ENCODE data around the gene NCAPG2.
"Not testable (repeated sequence)": the region's sequence is repeated elsewhere in the genome, so short reads cannot be mapped to it uniquely, and the experiment has no call there.

Gene NCAPG2

DNA sequence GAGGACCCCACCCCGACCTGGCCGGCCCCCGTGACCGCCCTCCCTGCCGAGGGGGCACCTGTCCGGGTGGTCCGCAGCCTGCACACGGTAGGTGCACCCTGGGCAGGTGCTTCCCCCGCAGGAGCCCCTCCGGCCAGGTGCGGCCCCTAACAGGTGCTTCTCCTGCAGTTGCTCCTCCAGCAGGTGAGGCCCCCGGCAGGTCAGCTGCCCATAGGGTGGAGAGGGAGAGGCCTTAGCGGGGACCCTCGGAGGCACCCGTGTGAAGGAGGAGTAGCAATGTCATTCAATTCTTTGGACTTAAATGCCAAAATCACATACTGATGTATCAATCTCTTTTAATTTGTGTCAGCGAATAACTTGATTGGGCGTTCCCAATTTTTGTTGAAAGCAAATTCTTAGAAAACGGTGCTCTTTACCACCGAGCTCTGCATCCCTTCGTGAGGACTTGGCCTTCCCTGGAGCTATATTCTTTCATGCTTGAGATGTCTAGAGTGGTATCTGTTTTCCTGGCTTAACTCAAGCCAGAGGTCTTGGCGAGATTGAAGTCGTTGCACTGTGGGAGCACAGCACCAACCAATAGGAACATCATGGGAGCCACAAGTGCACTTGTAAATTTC is 738 bp upstream of the NCAPG2 start:
- no peak for DNase-seq (ENCODE audit: low read depth)

DNA sequence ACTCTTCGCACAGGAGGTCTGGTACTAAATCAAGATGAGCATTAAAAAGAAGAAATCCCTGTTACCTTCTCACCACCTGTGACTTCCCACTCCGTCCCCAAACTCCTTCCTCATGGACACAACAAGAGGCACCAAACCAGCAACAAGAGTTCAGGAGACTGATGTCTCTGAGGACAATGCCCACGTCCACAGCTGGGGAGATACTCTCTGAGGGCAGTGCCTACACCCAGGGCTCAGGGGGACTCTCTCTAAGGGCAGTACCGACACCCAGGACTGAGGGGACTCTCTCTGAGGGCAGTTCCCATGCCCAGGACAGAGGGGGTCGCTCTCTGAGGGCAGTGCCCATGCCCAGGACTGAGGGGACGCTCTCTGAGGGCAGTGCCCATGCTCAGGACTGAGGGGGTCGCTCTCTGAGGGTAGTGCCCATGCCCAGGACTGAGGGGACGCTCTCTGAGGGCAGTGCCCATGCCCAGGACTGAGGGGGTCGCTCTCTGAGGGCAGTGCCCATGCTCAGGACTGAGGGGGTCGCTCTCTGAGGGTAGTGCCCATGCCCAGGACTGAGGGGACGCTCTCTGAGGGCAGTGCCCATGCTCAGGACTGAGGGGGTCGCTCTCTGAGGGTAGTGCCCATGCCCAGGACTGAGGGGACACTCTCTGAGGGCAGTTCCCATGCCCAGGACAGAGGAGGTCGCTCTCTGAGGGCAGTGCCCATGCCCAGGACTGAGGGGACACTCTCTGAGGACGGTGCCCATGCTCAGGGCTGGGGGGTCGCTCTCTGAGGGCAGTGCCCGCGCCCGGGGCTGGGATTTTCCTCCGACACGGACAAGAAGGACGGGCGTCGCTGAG is 703 bp downstream of the NCAPG2 start:
- not testable (repeated sequence) for DNase-seq (ENCODE audit: low read depth)

GRCh38 chr7:158702944-158703343 is 1.7 kb downstream of the NCAPG2 start:
- DNase-seq (ENCODE audit: low read depth) = no peak

GRCh38 chr7:158702196-158702595 is 2.4 kb downstream of the NCAPG2 start:
- no peak for DNase-seq (ENCODE audit: low read depth)

DNA sequence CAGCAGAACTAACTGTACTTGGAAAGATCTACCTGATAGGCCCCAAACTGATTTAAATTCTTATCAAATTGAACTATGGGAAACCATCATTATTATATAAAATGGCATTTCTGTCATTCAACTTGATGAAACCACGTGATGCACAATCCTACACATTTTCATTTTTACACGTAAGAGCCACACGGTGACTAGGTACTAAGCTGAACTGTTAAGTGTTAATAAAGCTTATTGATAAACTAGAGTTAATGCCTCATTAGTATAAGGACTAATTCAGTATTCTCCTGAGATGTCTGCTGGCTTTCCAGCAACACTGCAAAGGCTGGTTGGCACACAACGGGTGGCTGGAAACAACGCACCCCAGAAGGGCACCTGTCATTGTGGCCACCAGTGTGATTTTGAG is 4.6 kb downstream of the NCAPG2 start:
- DNase-seq (ENCODE audit: low read depth) = no peak

GRCh38 chr7:158699341-158699740 is 5.3 kb downstream of the NCAPG2 start:
- no peak for DNase-seq (ENCODE audit: low read depth)

- no peak for DNase-seq (ENCODE audit: low read depth)
Measured at GRCh38 chr7:158698657-158699195, 5.9 kb downstream of the NCAPG2 start.

- DNase-seq (ENCODE audit: low read depth) = not testable (repeated sequence)
Measured at GRCh38 chr7:158697597-158697996, 7.0 kb downstream of the NCAPG2 start.

GRCh38 chr7:158695726-158696452 is 8.7 kb downstream of the NCAPG2 start:
- DNase-seq (ENCODE audit: low read depth) = peak; percentile 19

DNA sequence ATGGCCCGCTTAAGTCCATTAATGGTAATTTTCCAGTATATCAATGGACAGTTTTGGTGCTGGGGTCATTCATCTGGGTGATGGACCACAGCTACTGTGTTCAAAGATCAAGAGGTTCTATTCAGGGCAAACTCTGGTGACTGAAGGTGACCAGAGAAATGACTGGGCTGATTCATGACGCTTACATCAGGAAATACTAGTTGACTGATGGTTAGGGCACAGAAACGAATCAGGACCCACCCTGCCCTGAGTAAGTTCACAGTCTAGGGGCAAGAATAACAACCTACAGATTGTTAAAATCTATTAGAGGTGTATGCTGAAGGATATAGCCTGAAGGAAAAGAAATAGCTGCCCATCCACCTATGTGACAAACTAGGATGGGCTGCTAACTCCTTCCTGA is 9.5 kb downstream of the NCAPG2 start:
- no peak for DNase-seq (ENCODE audit: low read depth)

- DNase-seq (ENCODE audit: low read depth) = no peak
Measured at GRCh38 chr7:158694650-158695049, 10.0 kb downstream of the NCAPG2 start.

GRCh38 chr7:158689488-158689887 is 15.1 kb downstream of the NCAPG2 start:
- DNase-seq (ENCODE audit: low read depth) = no peak

DNA sequence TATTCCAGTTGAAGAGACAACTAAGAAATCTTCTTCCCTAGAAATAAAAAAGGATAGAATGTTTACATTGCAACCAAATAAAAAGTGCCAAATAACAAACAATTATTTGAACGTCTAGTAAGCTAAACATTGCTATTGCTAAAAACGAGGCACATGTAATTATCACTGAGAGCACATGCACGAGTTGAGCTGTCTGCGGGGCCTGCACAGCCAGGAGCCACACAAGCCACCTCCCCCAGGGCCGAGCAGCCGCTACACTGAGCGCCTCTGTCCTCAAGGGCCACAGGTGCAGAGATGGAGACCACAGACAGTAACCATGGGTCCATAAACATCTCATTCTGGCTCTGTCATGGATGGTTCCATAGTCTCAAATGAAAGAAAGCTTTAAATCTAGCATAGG is 17.2 kb downstream of the NCAPG2 start:
- no peak for DNase-seq (ENCODE audit: low read depth)

- no peak for DNase-seq (ENCODE audit: low read depth)
Measured at GRCh38 chr7:158685693-158686092, 18.9 kb downstream of the NCAPG2 start.

GRCh38 chr7:158684329-158684728 is 20.3 kb downstream of the NCAPG2 start:
- no peak for DNase-seq (ENCODE audit: low read depth)

DNA sequence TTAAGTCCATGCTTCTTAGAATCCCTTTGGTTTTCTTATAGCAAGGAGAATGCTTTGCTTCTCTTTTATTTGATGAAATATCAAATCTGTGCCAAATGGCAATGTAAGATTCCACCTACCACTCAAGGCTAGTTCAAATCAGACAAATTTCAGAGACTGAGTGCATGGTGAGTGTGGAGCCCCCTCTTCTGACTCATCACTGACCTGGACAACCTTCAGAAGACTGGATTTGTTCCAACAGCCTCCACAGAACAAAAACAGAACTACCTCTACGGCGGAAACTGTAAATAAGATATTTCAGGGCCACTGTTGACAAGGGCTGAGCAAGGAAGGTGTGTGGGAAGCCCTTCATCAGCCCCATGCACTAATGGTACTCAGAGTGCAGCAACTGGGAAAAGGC is 21.1 kb downstream of the NCAPG2 start:
- DNase-seq (ENCODE audit: low read depth) = no peak

DNA sequence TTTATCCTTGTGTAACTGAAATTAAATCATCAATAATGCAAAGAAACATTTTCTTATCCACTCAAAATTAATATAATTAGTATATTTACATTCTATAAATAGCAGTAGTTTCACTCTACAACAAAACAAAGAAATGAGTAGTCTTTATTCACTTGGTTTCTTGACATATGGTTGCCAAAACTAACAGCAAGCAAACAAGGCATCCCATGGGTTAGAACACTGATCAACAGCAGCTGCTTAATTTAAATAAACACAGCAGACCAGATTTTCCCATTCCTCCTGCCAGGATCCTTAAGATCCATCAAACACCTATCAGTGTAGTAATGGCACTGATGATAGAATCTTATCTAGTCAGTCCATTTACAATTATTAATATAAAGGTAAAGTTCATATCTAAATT is 22.1 kb downstream of the NCAPG2 start:
- no peak for DNase-seq (ENCODE audit: low read depth)

- no peak for DNase-seq (ENCODE audit: low read depth)
Measured at GRCh38 chr7:158680754-158681153, 23.9 kb downstream of the NCAPG2 start.

DNA sequence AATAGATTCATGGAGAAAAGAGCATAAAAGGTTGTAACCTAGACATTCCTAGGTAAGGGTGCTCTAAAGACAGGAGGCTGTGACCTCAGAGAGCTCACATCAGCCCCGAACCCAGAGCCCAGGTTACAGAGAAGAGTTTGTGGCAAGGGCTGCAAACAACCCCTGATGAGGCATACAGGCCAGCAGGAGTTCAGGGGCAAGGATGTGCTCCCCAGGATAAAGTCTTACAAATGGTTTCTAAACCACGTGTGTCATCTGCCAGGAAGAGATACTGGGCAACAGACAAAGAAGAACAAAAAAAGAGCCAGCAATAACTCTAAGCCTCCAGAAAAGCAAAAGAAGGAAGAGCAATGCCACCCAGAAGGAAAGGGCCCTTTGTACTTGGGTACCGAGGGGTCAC is 27.7 kb downstream of the NCAPG2 start:
- no peak for DNase-seq (ENCODE audit: low read depth)

DNA sequence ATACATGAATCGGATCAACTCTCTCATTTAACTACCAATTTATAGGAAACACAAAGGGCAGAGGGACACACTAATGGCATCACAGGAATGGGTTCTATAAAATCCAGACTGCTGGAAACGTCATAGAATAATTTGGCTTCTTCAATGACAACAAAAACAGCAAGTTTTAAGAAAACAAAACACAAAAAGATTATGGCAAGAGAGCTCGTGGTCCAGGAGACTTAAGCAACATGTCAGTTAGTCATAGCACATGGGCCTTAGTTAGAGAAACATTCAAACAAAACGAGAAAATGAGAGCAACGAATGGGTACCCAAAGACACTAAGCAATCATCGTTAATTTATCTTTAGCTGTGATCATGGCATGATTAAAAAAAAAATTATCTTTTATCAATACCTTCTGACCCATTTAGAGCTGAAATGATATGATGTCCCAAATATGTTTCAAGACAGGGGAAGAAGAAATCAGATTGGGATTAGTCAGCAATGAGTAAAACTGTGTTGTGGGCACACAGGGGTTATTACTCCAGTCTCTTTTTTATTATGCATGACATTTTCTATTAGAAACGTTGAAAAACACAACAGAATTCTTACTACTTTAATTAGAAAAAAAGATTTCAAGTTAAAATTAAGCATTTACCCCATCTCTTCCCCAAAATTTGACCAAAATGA is 28.3 kb downstream of the NCAPG2 start:
- DNase-seq (ENCODE audit: low read depth) = no peak

- no peak for DNase-seq (ENCODE audit: low read depth)
Measured at GRCh38 chr7:158672975-158673374, 31.6 kb downstream of the NCAPG2 start.

DNA sequence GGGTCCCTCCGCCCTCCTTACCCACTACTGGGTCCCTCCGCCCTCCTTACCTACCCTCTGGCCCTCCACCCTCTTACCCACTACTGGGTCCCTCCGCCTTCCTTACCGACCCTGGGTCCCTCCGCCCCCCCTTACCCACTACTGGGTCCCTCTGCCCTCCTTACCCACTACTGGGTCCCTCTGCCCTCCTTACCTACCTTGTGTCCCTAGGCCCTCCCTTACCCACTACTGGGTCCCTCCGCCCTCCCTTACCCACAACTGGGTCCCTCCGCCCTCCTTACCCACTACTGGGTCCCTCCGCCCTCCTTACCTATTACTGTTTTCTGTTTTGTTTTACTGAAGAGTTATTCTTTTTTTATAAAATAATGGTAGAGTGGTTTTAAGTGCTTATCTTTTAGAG is 36.5 kb downstream of the NCAPG2 start:
- not testable (repeated sequence) for DNase-seq (ENCODE audit: low read depth)
